HG02763 (cell line): ENCODE measurements around the gene GRM6.

ENCODE experiments used
- ATAC-seq: cut with Tn5 transposase; IDR thresholded peaks from one replicate; pipeline ENCODE4 v1.9.1; 2021; ENCODE audit warnings: mild to moderate bottlenecking, moderate library complexity; ENCODE audit not compliant: unreplicated experiment

Gene GRM6

DNA sequence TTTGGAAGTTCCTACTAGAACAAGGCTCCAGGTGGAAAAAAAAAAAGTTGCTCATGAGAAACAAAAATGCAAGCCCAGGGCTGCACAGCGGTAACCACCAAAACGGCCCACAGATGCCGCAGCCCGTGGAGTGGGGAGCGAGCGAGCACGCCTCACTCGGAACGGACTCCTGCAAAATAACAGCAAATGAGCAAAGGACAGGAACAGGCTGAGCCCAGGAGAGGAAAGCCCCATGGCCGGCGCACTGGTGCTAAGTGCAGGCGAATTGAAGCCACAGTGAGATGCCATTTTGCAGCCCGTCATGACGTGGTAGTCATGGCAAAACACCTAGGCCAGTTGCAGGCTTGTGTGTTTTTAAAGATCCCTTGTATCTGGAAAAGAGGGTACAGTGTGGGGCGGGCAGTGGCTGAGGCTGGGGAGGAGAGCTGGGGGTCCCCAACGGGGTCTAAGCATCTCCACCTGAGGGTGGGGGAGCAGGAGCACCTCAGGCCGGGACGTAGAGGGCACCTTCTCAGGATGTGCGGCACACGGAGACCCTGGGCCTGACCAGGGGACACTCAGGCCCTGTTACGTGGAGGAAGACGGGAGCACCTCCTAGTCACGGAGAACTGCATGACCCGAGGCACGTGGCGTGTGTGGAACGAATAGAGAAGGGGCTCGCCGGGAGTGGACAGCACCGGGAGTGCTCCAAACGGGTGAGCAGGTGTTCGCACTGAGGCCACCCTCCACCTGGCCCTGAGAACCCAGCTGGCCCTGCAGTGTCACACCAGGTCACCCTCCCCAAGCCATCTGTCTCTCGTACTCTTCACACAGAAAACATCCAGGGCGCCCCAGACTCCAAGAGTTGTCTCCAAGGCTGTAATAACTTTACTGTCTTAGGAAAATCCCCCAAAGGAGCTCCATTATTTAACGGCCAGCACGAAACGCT lies 10.7 kb downstream of the GRM6 start:
- no peak for ATAC-seq

DNA sequence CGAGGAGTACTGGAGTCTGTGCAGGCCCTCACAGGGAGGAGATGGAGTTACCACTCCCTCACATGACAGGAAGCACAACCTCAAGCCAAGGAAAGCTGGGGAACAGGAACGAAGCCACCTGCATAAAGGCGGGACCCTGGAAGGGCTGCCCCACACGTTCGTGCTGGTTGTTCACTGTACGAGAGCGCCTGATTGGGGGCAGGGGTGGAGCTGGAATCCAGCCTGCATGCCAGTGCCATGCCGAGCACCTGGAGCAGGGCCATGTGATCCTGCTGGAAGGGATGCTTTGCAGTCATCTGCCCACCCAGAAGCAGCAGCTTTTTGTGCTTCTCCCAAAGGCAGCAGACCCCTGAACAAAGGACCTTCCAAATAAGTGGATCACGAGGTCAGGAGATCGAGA lies 11.4 kb downstream of the GRM6 start:
- no peak for ATAC-seq

DNA sequence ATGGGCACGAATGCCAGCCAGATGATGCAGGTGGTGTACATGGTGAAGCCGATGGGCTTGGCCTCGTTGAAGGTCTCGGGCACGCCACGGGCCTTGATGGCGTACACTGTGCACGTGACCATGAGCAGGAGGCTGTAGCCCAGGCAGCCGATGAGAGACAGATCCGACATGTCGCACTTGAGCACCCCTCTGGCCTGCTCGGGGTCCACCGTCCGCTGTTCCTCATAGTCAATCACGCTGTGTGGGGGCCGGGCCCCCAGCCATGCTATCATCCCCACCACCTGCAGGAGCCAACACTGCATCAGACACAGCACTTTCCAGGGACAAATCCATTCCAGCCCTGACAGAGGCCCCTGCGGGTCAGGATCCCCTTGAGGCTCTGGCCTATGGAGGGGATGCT lies 12.2 kb downstream of the GRM6 start:
- no peak for ATAC-seq

DNA sequence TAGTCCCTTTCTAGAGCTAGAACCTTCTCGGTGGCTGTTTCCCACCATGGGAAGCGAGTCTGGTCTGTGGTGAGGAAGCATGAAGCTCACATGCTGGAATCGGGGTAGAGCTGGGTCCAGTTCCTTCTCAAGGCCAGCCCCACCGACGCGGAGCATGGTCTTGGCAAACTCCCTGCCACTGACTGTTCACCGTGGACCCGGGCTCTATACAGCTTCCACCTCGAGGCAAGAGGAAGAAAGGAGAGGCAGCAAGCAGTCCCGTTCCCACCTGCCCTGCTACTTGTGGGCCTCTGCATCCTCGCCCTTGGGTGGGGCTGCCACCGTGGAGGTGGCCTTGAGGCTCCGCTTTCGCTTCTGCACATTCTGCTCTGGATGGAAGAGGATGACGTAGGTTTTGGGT lies 13.7 kb downstream of the GRM6 start:
- no peak for ATAC-seq

DNA sequence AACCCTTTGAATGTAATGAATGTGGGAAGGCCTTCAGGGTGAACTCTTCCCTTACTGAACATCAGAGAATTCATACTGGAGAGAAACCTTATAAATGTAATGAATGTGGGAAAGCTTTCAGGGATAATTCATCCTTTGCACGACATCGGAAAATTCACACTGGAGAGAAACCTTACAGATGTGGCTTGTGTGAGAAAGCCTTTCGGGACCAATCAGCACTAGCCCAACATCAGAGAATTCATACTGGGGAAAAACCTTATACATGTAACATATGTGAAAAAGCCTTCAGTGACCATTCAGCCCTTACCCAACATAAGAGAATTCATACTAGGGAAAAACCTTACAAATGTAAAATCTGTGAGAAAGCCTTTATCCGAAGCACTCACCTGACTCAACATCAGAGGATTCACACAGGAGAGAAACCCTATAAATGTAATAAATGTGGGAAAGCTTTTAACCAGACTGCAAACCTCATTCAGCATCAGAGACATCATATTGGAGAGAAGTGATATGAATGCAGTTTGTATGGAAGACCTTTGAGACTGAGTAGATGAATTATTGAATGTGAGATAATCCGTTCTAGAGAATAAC lies 29.6 kb downstream of the GRM6 start:
- no peak for ATAC-seq

DNA sequence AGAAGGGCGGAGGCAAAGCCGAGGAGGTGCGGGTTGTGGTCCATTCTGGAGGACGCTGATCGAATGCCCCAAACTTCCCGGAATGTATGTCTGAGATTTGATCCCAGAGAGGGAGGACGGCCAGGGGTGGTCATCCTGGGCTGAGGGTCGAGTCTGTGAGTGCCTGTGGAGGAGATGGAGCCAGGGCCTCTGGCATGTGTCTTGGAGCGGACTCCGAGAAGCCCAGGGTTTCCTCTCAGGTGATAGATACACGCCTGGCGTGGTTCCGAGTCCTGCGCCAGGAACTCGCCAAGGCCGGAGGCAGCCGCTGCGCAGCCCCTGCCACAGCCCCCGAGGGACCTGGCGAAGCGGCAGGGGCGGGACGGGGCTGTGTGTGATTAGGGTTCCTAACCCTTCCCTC lies 53.8 kb downstream of the GRM6 start:
- ATAC-seq = no peak

DNA sequence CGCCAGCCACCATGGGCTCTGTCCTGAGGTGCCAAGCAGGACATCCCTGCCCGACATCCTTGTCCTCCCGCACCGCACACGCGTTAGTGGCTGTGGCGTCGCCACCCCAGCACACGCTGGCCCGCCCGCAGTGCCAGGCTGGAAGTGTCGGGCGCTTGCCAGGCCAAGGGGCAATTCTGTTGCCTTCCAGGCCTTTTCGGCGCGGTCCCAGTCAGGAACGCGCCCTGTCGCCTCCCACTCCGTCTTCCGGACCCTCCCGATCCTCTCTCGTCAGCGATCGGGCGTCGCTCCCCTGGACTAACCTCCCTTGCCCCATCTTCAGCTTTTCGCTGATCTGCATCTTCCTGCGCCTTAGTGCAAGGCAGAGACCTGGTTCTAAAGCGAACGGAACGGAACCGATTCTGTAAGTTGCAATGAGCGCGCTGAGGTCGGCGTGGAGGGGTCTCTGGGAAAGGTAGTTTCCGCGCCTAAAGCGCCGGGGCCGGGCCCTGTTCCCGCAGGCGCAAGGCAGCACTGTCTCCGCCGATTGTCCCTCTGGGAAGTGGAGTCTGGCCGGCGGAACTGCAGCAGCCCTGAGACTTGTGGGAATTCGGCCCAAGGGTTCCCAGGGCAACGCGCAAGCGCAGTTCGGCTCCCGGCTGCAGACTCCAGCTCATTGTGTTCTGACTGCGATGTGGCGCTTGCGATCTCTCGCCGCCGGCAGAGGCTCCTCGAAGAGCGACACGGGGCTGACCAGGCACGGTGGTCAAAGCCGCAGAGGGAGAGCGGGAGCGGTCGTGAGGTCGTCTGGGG lies 54.4 kb downstream of the GRM6 start, which contains the start of gene ZNF454:
TSS of gene ZNF454 (plus strand) at position 630 of the 792 bp plus-strand sequence. CDS start 1,594 bp downstream, outside the sequence.
- ATAC-seq = no peak

DNA sequence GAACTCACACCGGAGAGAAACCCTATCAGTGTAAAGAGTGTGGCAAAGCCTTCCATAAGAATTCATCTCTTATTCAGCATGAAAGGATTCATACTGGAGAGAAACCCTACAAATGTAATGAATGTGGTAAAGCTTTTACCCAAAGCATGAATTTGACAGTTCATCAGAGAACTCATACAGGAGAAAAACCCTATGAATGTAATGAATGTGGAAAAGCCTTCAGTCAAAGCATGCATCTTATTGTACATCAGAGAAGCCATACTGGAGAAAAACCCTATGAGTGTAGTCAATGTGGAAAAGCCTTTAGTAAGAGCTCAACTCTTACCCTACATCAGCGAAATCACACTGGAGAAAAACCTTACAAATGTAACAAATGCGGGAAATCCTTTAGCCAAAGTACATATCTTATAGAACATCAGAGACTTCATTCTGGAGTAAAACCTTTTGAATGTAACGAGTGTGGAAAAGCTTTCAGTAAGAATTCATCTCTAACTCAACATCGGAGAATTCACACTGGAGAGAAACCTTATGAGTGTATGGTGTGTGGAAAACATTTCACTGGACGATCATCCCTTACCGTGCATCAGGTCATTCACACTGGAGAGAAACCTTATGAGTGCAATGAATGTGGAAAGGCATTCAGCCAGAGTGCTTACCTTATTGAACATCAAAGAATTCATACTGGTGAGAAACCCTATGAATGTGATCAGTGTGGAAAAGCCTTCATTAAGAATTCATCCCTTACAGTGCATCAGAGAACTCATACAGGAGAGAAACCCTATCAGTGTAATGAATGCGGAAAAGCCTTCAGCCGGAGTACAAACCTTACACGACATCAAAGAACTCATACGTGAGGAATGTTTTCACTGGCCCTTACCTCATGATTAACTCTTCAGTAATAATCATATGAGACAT lies 63.0 kb downstream of the GRM6 start:
- ATAC-seq = no peak
